Lower leg skin (tissue), 4 donors: ENCODE measurements around the gene ZNF107. TPM values are rescaled to one million over a fixed set of nuclear protein-coding genes. Genes with fewer than 3 reads are reported as not detected.

Source experiments
- DNase-seq, 2 donors: peaks; one replicate each; pipeline ENCODE4 v3.0.0-alpha.2; 2019; ENCODE audit warnings: low spot score in 2 of 2
- H3K4me3 ChIP-seq: fragments of 200-600 bp; sonication (generic); 2 replicates; pipeline ENCODE4 v1.5.1; 2017; ENCODE audit warnings: mild to moderate bottlenecking, low read depth; ENCODE audit not compliant: poor library complexity, severe bottlenecking
- POLR2A ChIP-seq, 2 donors: fragments of 450-650 bp; IDR thresholded peaks; one replicate each; pipeline ENCODE4 v1.6.1; 2016 to 2017; ENCODE audit warnings: antibody characterized with exemption in 2 of 2, mild to moderate bottlenecking in 1 of 2, moderate library complexity in 1 of 2
- WGBS, 2 donors: methylation state at CpG; one replicate each; pipeline ENCODE4 v1.1.5; 2018; 5-methylcytosine and 5-hydroxymethylcytosine counted together
- intact Hi-C: fragments of 100-400 bp; cut with DNase I; formaldehyde crosslinking; loops from one replicate; pipeline ENCODE4 v1.15.0; 2023; ENCODE audit warnings: low total_unique reads
- total RNA-seq, 4 donors: library from RNA; depleted of rRNA; stranded (reverse); fragments of >200 nt; gene quantifications; one replicate each; pipeline ENCODE4 v1.1.0, GENCODE V29; 2016
- TF ChIP-seq, protein P1 (sequence below), 3 donors: fragments of 450-650 bp; IDR thresholded peaks; one replicate each; pipeline ENCODE4 v1.5.1; 2016; ENCODE audit warnings: antibody characterized with exemption in 3 of 3, mild to moderate bottlenecking in 3 of 3, moderate library complexity in 2 of 3

ZNF107 gene
- total RNA-seq, 4 donors from 2014 or later: 9.6 to 15.8 (median 12.4) TPM

DNA sequence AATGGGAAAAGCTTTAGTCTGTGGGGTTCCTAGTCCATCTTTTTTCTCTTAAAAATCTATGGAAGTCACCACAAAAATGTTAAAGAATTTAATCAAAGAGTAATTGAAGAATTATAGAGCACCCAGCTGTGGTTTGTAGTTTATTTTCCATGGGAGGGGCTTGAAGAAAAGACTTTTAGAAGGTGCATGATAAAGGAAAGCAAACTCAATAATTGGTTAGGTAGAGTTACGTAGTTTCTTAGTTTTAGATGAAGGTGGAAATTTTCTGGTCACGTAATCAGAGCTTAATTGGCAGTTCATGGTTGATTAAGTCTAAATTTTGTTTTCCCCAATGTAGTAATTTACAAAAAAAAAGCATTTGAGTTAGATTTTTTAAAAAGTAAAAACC is 724 bp downstream of the ZNF107 start:
- intact Hi-C loops: no loop called here
- WGBS, 2 donors: 27 to 33% methylated on average over 2 of the region's 2 CpGs
- DNase-seq: no peak
- peak overlapping the region; percentile 82 for H3K4me3 ChIP-seq
- TF ChIP-seq, protein P1, sequence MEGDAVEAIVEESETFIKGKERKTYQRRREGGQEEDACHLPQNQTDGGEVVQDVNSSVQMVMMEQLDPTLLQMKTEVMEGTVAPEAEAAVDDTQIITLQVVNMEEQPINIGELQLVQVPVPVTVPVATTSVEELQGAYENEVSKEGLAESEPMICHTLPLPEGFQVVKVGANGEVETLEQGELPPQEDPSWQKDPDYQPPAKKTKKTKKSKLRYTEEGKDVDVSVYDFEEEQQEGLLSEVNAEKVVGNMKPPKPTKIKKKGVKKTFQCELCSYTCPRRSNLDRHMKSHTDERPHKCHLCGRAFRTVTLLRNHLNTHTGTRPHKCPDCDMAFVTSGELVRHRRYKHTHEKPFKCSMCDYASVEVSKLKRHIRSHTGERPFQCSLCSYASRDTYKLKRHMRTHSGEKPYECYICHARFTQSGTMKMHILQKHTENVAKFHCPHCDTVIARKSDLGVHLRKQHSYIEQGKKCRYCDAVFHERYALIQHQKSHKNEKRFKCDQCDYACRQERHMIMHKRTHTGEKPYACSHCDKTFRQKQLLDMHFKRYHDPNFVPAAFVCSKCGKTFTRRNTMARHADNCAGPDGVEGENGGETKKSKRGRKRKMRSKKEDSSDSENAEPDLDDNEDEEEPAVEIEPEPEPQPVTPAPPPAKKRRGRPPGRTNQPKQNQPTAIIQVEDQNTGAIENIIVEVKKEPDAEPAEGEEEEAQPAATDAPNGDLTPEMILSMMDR (IDR thresholded peaks at IDR 0.05): no peak
- no peak for TF ChIP-seq POLR2A (IDR thresholded peaks at IDR 0.05)

DNA sequence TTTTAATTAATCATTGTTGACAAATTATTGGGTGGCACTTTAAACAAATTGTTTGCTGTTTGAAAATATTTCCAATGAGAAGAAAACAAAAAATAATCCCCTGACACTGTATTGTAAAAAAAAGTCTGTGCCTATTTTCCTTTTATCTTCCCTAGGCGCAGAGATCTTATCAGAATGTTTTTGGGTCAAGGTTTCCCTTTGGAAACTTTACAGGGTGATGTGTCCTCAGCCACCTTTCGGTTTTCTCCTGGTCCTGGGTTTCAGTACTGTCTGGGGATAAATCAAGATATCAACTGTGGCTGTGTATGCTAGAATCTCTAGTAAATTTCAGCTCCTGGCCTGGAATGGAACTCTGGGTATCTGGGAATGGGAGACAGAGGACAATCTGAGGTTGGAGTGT is 1.4 kb downstream of the ZNF107 start:
- H3K4me3 ChIP-seq: no peak overlapping the region
- DNase-seq: peak in 1 of 2 donors; percentile 31
- intact Hi-C loops: no loop called here
- WGBS, 2 donors: 56 to 67% methylated on average over 2 of the region's 2 CpGs
- no peak for TF ChIP-seq POLR2A (IDR thresholded peaks at IDR 0.05)
- TF ChIP-seq, protein P1 (IDR thresholded peaks at IDR 0.05): no peak

DNA sequence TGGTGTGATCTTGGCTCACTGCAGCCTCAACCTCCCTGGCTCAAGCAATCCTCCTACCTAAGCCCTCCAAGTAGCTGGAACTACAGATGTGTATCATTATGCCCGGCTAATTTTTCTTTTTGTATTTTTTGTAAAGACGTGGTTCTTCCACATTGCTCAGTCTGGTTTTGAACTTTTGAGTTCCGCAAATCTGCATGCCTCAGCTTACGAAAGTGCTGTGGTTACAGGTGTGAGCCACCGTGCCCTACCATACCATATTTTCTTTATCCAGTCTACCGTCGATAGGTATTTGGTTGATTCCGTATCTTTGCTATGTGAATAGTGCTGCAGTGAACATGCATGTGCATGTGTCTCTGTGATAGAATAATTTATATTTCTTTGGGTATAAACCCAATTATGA is 6.5 kb downstream of the ZNF107 start:
- intact Hi-C loops: no loop called here
- no peak overlapping the region for H3K4me3 ChIP-seq
- DNase-seq: no peak
- WGBS, 2 donors: 86 to 96% methylated on average over 8 of the region's 8 CpGs
- no peak for TF ChIP-seq POLR2A (IDR thresholded peaks at IDR 0.05)
- TF ChIP-seq, protein P1 (IDR thresholded peaks at IDR 0.05): no peak

DNA sequence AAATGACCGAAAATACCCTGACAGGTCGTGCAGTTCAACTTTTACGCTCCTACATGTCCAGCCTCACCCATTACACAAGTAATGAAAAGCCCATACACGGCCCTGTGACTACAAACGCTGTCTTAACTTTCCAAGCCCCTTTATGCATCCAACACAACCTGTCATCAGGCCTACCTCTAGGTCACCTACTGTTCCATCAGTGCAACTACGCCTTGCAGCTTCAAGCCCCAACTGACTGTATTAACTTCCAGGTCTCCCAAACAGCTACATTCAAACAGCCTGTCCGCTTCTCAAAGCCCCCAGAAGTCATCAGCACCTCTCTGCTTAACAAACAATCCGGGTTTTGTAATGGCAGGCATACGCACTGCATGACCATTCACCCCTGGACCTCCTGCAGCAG is 19.2 kb downstream of the ZNF107 start:
- H3K4me3 ChIP-seq: no peak overlapping the region

DNA sequence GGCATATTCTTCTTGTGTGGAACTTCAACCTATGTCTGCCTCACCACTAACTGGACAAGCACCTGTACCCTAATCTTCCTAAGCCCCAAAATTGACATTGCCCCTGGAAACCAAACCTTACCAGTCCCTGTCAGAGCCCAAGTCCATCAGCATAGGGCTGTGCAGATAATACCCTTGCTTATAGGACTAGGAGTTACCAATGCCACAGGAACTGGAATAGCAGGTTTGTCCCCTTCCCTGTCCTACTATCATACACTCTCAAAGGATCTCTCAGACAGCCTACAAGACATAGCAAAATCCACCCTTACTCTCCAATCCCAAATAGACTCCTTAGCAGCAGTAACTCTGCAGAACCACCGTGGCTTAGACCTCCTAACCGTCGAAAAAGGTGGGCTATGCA is 19.8 kb downstream of the ZNF107 start:
- peak in 1 of 2 donors; percentile 42 for DNase-seq
- WGBS, 2 donors: 61 to 81% methylated on average over 3 of the region's 3 CpGs
- intact Hi-C loops: no loop called here
- H3K4me3 ChIP-seq: no peak overlapping the region
- no peak for TF ChIP-seq POLR2A (IDR thresholded peaks at IDR 0.05)
- TF ChIP-seq, protein P1 (IDR thresholded peaks at IDR 0.05): no peak

More for the DNA sequence above, 19.2 kb downstream of the ZNF107 start:
- intact Hi-C loops: no loop called here
- WGBS, 2 donors: 94 to 96% methylated on average over 9 of the region's 9 CpGs
- TF ChIP-seq, protein P1 (IDR thresholded peaks at IDR 0.05): no peak
- no peak for TF ChIP-seq POLR2A (IDR thresholded peaks at IDR 0.05)
- DNase-seq: no peak

DNA sequence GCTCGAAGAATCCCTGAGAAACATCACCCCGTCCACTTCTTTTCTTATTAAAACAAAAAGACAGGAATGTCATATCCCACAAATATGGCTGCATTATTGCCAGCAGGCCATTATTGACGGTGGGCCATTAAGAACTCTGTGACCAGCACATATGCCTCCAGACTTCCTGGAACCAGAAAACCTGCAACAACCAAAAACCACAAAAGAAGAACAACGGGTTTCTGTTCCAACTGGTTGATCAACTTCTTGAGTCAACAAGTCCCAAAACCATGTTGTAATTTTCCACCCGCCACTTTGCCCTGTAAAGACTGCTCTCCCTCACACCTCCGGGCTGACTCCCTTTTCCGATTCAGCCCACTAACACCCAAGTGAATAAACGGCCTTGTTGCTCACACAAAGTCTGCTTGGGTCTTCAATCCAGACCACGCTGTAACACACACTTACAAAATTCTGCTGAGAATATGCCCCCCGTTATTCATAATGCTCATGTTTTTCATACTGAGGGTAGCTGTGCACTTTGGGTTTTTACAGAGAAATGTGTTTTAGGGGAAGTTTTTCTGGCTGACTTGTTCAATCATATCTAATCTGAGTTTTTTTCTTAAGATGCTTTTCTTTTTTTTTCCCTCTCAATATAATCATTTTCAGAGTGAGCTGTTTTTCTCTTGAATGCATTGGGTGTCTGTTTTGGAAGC is 20.7 kb downstream of the ZNF107 start:
- no peak overlapping the region for H3K4me3 ChIP-seq
- TF ChIP-seq POLR2A (IDR thresholded peaks at IDR 0.05): no peak
- TF ChIP-seq, protein P1 (IDR thresholded peaks at IDR 0.05): no peak
- intact Hi-C loops: no loop called here
- 67 to 68% methylated on average over 10 of the region's 10 CpGs for WGBS, 2 donors
- peak in 1 of 2 donors; percentile 66 for DNase-seq
